ENCODE measurements around the gene CCDC134.
"Not testable (repeated sequence)": the region's sequence is repeated elsewhere in the genome, so short reads cannot be mapped to it uniquely, and the experiment has no call there.

Gene CCDC134

DNA sequence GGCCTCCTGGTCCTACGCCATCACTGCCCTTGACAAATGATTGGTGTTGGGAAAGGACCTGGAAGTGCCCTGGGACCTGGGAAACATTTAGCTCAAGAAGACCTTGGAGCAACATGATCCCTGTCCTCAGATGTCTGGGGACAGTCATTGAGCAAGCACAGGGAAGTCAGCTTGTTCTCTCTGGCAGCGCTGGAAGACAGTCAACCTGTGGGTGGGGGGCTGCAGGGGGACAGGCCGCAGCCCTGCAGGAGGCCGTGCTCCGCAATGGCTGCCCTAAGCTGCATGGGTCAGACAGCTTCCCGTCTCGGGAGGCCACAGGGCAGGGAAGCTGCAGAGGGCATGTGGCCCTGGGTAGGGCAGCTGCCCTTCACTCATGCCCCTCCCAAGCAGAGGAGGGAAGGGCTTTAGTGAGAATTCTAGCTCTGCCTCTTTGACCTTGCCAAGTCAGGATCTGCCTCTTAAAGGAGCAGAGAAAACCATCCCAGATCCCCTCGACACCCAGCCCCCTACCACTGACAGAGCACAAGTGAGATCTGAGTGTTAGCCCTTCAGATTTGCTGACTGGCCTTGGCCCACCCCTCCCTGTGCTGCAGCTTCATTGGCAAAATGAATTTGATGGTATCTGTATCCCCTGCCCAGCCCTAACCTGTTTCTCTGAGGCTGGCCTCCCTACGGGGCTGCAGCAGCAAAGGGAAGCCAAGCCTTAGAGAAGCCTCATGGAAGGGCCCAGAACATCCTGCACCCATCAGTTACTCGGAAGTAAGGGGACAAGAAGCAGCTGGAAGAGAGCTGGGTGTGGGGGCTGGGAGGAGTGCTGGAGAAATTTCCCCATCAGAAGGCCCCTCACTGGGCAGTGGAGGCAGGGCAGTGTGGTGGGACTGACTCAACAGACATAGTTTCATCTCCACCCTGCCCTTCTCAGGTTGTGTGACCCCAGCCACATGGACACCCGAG is 26.2 kb downstream of the CCDC134 start:
- no peak for DNase-seq

DNA sequence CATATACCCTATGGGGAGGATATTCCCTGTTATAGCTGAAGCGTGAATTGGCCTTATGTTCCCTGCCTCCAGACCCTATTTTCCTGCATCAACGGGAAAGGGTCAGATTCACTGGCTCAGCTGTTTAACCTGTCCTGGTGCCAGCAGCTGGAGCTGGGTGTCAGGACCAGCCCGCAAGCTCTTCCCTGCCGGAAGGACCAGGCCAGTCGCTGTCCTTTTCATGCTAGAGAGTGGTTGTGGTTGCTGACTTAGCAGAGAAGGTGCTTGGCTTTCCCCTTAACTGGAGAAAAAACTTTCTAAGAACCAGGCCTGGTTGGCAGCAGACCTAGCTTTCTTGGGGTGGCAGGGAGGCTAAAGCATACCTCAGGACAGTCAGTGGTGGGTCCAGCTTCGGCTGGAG is 27.2 kb downstream of the CCDC134 start:
- no peak for DNase-seq

DNA sequence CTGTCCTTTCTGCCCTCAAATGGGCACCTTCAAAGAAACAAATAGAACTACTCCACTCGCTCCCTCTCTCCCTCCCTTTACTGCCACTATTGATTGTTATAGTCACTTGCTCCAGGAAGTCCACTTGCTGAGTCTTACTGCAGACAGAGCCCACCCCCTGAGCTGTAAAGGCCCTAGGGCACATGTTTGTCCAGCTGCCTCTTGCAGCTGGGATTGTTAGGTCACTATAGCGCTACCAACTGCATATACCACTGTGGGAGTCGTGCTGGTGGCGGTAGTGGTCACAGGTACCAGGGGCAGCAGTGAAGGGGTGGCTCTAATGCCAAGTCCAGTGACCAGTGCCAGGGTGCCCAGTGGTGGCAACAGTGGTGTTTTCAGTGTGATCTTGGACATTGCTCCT is 28.0 kb downstream of the CCDC134 start:
- DNase-seq = no peak

DNA sequence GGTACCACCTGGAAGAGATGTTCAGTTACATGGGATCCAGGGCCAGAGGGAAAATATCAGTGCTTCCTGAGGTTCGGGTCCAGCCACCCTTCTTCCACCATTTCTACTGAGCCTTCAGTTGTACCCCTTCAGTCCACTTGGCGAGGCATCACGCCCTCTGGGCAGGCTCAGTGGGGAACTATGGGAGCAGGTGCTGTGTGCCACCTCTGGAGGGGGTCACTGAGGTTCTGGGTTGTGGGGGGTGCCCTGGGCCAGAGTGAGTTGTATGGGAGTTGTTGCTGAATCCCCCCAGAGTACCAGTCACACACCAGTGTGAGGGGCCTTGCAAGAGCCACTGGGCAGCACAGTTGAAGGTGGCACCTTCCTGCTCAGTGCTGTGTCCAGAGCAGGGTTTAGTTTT is 29.7 kb downstream of the CCDC134 start:
- no peak for DNase-seq

DNA sequence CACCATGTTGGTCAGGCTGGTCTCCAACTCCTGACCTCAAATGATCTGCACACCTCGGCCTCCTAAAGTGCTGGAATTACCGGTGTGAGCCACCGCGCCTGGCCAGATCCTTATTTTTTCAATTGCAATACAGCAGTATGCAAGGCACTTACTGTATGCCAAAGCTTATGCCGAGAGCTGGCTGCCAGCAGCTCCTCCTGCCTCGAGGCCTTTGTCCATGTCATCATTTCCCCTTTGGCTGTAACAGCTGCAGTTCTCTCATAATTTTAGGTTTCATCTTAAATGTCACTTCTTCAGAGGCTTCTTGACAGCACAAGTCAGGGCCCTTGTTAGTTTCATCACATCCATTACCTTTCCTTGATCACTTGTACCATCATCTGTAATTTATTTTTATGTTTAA is 30.9 kb downstream of the CCDC134 start:
- no peak for DNase-seq

DNA sequence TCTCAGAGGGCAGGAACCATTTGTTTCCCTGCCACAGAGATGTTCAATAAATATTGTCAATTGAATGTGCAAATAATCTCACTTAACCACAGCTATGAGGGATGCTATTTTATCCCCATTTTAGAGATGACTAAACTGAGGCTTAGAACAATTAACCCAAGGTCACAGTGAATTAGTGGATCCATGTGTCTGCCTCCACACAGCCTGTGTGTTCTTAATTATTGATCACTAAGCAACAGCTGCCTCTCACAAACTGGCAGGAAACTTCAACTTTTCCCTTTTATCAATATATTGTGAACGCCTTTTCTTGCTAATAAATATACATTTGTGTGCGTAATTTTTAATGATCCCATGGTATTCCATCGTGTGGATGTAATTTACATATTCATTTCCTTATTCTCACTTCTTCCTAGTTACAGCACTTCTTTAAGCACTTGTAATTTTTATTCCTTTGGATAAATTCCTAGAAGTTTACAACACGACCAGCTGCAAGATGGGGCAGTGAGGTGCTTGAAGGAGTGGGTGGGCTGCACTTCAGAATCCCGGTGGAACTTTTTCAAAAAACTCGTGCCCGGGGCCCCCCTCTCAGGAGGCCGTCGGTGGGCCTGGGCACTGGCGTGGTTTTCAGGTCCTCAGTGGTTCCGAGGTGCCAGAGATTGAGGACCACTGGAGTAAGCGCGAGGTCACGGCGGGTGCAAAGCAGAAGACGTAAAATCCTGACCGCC is 31.5 kb downstream of the CCDC134 start:
- DNase-seq = no peak

DNA sequence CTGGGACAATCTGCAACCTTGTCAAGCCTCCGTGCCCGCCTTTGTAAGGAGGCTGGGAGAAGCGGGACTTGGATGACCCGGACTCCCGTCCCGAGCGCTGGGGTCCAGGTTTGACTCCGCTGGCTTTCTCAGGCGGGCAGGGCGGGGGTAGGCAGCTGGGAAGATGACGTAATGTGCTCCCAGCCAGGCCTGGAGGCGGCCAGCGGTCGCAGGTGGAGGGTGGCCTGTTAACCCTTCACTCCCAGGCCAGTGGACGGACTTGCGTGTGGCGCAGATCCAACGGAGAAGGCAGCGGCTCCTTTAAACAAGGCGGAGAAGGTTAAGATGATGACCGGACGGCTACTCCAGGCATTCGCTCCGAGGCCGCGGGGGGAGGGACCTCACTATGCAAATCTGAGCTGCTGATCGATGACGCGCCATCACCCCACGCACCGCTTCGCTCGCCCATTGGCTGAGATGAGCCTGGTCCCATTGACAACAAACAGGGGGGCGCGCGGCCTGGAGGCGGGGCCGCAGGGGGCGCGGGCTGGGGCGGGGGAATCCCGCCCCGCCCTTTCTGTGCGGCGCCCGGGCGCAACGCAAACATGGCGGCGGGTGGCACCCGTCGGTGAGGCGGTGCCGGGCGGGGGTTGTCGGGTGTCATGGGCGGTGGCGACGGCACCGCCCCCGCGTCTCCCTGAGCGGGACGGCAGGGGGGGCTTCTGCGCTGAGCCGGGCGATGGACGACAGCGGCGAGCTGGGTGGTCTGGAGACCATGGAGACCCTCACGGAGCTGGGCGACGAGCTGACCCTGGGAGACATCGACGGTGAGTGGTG is 32.3 kb downstream of the CCDC134 start, which contains the start of gene SREBF2:
Gene SREBF2 (plus strand): TSS at position 553 of the 816 bp plus-strand sequence. CDS start 166 bp downstream, at position 719.
- DNase-seq = peak; percentile 98

DNA sequence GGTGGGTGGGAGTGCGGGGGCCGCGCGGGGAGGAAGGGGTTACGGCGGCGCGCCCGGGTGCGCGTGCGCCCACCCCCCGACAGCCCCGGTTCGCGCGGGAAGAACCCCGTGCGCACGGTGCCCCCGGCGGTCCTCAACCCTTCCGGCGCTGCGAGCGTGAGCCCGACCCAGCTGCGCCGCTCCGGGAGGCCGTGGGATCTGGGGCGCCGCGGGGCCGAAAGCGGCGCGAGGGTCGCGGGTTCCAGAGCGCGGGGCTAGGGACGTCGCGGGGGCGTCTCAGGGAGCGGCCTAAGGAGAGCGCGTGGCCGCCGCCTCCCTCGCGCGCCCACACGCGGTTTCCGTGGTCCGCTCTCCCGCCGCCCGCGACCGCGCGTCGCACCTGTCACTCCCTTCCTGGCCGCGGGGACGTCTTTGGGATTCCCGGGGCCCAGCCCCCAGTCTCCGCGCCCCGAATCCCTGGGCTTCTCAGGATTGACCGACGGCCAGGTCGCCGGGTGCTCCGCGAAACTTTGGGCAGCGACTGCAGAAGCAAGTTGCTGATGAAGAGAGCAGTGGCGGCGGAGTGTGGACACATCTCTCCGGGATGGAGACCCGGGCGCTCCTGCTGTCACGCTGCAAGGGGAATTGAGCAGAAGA is 33.0 kb downstream of the CCDC134 start:
- no peak for DNase-seq

DNA sequence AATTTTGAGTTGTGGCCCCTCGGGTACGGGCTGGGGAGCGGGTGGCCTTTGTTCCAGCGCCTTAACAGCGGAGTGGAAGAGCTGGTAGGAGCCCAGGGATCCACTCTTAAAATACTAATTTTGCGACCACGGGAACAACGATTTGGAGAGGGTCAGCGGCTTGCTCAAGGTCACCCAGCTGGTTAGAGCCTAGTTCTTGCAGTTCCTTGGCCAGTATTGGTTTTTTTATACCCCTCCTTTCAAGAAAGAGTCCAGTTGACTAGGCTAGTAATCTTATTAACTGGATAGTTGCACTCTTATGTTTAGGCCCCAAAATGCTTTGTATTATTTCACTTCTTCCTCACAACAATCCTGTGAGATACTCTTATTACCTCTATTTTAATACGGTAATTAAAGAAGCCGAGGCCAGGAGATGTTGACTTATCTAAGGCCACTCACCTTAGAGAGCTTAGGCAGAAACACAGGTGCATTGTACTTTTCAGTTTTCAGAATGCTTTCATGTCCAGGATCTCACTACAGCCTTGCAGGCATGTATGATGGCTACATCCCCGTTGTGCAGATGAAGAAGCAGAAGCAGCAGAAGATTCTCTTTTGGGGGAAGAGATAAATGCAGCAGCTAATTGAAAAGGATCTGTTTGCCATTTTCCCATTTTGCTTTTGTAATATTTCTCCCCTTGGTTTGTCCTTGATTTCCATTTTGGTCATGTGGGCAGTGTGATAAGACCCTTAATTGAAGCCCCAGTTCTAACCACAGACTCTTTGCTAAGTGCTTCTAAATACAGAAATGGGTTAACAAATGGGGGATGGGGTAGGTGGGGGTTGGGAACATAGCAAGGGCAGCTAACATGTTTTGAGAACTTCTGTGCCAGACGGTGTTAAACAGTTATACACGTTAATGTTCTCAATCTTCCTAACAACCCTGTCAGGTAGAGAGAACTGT is 33.8 kb downstream of the CCDC134 start:
- DNase-seq = no peak

DNA sequence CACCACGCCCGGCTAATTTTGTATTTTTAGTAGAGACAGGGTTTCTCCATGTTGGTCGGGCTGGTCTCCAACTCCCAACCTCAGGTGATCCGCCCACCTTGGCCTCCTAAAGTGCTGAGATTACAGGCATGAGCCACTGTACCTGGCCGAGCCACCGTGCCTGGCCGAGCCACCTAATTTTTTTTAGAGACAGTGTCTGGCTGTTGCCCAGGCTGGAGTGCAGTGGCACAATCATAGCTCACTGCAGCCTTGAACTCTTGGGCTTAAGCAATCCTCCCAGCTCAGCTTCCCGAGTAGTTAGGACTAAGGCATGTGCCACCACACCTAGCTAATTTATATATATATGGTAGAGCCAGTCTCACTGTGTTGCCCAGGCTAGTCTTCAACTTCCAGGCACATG is 35.0 kb downstream of the CCDC134 start:
- DNase-seq = not testable (repeated sequence)

DNA sequence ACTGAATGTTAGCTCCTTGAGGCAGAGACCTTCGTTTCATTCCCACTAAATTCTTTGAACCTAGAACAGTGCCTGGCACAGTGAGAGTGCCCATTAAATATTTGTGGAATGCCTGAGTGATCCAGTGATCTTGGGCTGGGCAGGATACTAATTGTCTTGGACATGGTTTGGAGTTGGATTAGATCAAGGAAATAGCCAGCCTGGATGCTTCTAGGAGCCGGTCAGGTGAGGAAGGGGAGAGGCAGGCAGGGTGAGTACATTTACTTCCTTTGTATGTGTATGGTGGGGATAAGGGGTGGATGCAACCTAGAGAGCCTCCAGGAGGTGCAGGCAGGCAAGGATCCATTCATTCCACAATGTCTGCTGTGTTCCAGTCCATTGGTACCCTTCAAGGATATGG is 36.1 kb downstream of the CCDC134 start:
- no peak for DNase-seq

DNA sequence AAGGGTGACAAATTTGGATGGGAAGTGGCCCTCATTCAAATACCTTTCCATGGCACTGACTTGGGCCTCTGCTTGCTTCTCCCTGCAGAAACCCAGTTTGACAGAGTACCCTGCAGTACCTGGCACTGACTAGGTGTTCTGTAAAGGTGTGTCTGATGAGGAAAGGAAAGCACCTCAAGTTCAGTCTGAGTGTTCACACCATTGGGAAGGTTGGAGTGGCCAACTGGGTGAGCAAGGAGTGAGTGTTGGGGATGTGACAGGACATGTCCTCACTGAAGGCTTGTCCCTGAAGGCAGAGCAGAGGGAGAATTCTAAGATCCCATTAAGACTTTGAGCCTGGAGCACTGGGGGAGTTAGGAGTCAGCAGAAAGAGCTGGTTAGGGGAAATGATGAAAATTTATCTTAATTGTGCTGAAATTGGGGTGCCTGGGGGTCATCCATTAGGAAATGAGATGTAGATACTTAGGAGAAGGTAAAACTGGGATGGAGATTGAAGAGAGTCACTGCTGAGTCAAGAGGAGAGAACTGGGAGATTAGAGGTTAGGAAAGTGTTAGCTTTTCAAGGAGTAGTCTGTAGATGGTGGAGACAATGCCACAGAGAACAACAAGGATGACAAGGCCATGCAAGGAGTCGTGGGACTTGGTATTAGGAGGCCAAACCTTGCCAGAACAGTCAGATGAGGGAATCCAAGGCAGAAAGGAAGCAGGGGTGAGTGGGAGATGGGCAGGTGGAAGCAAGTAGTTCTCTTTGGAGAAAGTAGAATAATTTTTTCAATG is 38.6 kb downstream of the CCDC134 start:
- DNase-seq = no peak

DNA sequence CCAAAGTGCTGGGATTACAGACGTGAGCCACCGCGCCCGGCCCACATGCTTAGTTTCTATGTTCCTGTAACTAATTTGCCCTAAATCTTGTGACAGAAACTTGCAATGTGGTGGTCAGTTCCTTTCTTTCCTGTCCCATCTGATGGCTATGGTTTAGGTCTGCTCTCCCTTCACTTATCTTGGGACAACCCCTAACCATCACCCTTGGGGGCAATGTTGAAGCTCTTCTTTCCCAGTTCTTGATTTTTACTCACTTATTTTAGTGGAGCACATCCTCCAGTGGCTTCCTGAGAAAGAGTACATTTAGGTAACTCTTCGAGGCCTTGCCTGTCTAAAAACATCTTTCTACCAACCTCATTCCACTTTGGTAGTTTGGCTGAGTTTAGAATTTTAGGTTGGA is 39.7 kb downstream of the CCDC134 start:
- DNase-seq = no peak

DNA sequence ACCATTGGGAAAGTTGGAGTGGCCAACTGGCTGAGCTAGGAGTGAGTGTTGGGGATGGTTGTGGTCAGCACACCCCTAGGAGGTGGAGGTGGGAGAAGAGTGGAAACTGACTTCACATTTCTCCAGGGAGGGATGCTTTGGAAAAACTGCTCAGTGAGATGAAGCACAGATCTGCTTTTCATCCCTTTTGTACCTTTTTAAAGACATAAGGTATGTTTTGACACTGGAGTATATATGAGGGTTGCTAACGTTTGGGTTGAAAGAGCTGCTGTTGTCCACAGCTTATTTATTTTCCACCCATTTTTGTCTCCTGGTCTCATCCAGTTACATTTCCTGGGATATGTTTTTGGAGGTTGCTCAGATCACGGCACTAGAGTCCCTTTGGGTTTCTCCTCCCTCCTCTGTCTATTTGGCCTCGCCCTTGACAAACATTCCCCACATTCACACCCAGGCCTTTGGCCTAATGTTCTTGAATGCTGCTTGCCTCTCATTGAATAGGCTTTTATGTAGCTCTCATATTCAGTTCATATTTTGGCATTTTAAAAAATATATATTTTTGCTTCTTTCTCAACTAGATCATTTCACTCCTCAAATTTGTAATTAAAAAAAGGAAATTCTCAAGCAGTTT is 40.7 kb downstream of the CCDC134 start:
- DNase-seq = no peak

DNA sequence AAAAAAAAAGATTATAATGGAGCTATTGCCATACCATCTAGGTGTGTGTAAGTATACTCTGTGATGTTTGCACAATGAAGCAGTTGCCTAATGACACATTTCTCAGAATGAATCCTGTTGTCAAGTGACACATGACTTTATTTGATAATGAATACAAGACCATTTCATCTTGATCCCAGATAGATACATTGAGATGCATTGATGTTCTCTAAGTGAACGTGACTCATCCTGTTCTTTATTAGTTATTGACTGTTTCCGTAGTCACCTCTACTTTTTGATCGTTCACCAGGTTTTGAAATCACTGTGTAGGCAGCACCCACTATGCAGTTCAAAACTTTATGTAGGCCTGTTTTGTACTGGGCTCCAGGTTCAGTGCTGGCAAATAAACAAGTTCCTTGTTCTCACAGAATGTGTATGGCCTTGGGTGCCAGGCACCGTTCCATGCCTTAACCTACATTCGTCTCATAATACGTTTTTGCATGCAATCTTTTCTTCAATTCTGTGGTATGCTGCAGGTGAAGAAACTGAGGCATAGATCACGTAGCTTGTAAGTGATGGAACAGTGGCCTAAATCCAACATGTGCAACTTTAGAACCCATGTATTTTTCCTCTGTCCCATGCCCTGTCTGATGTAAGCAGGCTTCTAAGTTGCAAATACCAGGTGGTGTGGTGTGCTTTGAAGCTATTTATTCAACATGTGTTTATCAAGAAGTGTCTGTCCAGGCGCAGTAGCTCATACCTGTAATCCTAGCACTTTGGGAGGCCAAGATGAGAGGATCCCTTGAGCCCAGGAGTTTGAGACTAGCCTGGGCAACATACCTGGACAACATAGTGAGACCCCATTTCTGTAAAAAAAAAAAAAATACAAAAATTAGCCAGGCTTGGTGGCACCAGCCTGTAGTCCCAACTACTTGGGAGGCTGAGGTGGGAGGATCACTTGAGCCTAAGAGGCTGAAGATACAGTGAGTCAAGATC is 42.8 kb downstream of the CCDC134 start:
- no peak for DNase-seq

DNA sequence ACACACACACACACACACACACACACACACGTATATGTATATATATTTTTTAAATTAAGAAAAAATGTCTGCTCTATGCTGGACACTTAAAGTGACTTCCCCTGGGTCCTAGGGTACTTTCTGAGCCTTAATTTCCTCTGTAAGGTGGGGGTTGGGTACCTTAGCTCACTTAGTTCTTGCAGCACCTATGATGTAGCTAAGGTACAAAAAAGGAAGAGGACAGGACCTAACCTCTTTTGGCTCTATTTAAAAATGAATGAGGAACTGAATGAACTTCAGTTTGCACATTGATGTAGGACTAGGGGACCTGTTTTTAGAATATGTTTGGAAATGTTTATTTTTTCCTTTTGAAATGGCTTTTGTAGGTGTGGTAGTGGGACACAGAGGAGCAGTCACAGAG is 43.6 kb downstream of the CCDC134 start:
- no peak for DNase-seq

DNA sequence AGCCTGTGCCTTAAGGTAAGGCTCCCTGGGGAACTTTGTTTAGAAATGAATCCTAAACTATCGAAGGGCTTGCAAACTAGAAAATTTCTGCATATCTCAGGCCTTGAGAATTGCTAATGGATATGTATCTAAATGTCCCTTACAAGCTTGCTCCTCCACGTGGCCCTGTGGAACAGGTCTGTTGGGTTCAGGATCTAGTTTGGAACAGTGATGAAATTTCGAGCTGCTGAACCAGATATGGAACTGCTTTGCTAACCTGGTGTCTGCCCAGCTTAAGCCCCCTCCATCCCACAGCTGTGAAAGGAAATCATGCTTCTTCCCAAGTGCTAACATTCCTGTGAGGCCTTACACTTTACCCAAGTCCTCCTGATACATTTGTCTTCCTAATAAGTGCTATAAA is 44.0 kb downstream of the CCDC134 start:
- DNase-seq = no peak

DNA sequence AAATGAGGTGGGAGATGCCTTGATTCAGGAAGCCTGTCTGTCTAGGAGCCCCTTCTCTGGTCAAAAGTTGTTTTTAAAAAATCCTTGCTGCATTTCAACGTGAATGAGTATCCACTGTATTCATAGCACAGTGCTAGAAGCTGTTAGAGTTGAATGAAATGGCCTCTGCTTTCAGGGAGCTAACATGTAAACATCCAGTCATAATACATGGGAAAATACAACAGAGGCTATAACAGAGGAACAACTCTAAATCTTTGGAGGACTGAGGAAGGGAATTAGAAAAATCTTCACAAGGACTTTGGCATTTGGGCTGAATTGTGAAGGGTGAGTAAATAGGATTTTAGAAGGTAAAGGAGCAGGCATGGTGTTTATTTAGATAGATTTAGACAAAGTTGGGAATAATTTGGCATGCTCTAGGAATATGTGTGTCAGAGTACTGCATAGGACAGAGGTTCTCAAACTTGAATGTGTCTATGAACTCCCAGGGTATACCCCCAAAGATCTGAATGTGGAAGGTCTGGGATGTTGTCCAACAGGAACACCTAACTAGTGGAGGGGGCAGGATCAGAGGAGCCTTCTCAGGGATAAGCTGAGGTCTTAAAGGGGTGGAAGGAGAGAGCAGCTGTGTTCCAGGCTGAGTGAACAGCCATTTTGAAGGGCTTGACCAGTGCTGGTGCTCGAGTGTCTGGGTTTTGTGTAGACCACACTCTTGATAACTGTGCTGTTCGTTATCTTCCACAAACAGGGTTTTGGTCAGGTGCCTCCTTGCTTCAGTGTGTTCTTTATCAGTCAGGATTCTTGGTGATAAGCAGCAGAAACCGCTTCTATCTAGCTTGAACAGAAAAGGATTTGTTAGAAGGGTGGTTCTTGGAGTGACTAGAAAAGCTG is 45.1 kb downstream of the CCDC134 start:
- DNase-seq = no peak

Measured in KG1 (cell line).